ENCODE data around the gene EXT2.

EXT2 gene

GRCh38 chr11:44068180-44068579, 27.3 kb upstream of the EXT2 start:
- Histone ChIP-seq H2AFZ (ENCODE audit: low read depth, low read length) (no peak overlapping the region), H3K9ac (ENCODE audit: low read length) (no peak overlapping the region), H3K79me2 (ENCODE audit: low read length) (0 out of 2 replicates have a peak, but pooled peaks cover 3% of the 10 kb centered on the region), H3K4me3 (ENCODE audit: low read length) (no peak overlapping the region), H3K36me3 (replicated peaks; ENCODE audit: low read depth, low read length) (no peaks in the 10 kb centered on the region), H3K9me3 (ENCODE audit: insufficient read depth, low read length) (no peaks in the 10 kb centered on the region), H3K4me2 (ENCODE audit: low read length) (no peak overlapping the region), H3K4me1 (ENCODE audit: low read length) (peaks cover 13% of the 10 kb centered on the region), H3K27ac (ENCODE audit: low read length) (no peak overlapping the region), H3K27me3 (ENCODE audit: low read depth, low read length) (no peaks in the 10 kb centered on the region), H4K20me1 (ENCODE audit: insufficient read depth, low read length) (no peaks in the 10 kb centered on the region)
- TF ChIP-seq EZH2phosphoT487 (IDR thresholded peaks at IDR 0.05; ENCODE audit: low read depth): no peak
- no peak for TF ChIP-seq CTCF (IDR thresholded peaks at IDR 0.05; ENCODE audit: low read depth, low read length)

- H3K27ac ChIP-seq (ENCODE audit: low read length): no peak overlapping the region
- no peaks in the 10 kb centered on the region for H4K20me1 ChIP-seq (ENCODE audit: insufficient read depth, low read length)
- H2AFZ ChIP-seq (ENCODE audit: low read depth, low read length): no peak overlapping the region
- no peak overlapping the region for H3K9ac ChIP-seq (ENCODE audit: low read length)
- H3K4me1 ChIP-seq (ENCODE audit: low read length): peaks cover 6% of the 10 kb centered on the region; the same call in 1 of the 2 replicates
- 0 out of 2 replicates have a peak, but pooled peaks cover 3% of the 10 kb centered on the region for H3K79me2 ChIP-seq (ENCODE audit: low read length)
- no peak overlapping the region for H3K4me3 ChIP-seq (ENCODE audit: low read length)
- H3K36me3 ChIP-seq (replicated peaks; ENCODE audit: low read depth, low read length): peaks cover 3% of the 10 kb centered on the region
- H3K4me2 ChIP-seq (ENCODE audit: low read length): no peak overlapping the region
- TF ChIP-seq EZH2phosphoT487 (IDR thresholded peaks at IDR 0.05; ENCODE audit: low read depth): no peak
- TF ChIP-seq CTCF (IDR thresholded peaks at IDR 0.05; ENCODE audit: low read depth, low read length): no peak
- no peaks in the 10 kb centered on the region for H3K27me3 ChIP-seq (ENCODE audit: low read depth, low read length)
- H3K9me3 ChIP-seq (ENCODE audit: insufficient read depth, low read length): no peaks in the 10 kb centered on the region
Measured at GRCh38 chr11:44071157-44071556, 24.3 kb upstream of the EXT2 start.

GRCh38 chr11:44072757-44073658, 22.5 kb upstream of the EXT2 start:
- Histone ChIP-seq H3K4me3 (ENCODE audit: low read length) (no peak overlapping the region), H3K27ac (ENCODE audit: low read length) (no peak overlapping the region), H2AFZ (ENCODE audit: low read depth, low read length) (no peak overlapping the region), H3K4me2 (ENCODE audit: low read length) (no peak overlapping the region), H3K4me1 (ENCODE audit: low read length) (no peaks in the 10 kb centered on the region), H3K79me2 (ENCODE audit: low read length) (no peaks in the 10 kb centered on the region), H3K9ac (ENCODE audit: low read length) (no peak overlapping the region), H4K20me1 (ENCODE audit: insufficient read depth, low read length) (no peaks in the 10 kb centered on the region), H3K9me3 (ENCODE audit: insufficient read depth, low read length) (no peaks in the 10 kb centered on the region), H3K27me3 (ENCODE audit: low read depth, low read length) (no peaks in the 10 kb centered on the region), H3K36me3 (replicated peaks; ENCODE audit: low read depth, low read length) (peaks cover 6% of the 10 kb centered on the region)
- TF ChIP-seq CTCF (IDR thresholded peaks at IDR 0.05; ENCODE audit: low read depth, low read length): no peak
- no peak for TF ChIP-seq EZH2phosphoT487 (IDR thresholded peaks at IDR 0.05; ENCODE audit: low read depth)

- H3K27ac ChIP-seq (ENCODE audit: low read length): no peak overlapping the region
- no peaks in the 10 kb centered on the region for H3K4me1 ChIP-seq (ENCODE audit: low read length)
- no peaks in the 10 kb centered on the region for H3K27me3 ChIP-seq (ENCODE audit: low read depth, low read length)
- H3K36me3 ChIP-seq (replicated peaks; ENCODE audit: low read depth, low read length): peaks cover 6% of the 10 kb centered on the region
- H3K4me2 ChIP-seq (ENCODE audit: low read length): no peak overlapping the region
- no peaks in the 10 kb centered on the region for H3K9me3 ChIP-seq (ENCODE audit: insufficient read depth, low read length)
- H2AFZ ChIP-seq (ENCODE audit: low read depth, low read length): no peak overlapping the region
- H4K20me1 ChIP-seq (ENCODE audit: insufficient read depth, low read length): no peaks in the 10 kb centered on the region
- TF ChIP-seq EZH2phosphoT487 (IDR thresholded peaks at IDR 0.05; ENCODE audit: low read depth): no peak
- no peak for TF ChIP-seq CTCF (IDR thresholded peaks at IDR 0.05; ENCODE audit: low read depth, low read length)
- no peak overlapping the region for H3K4me3 ChIP-seq (ENCODE audit: low read length)
- H3K9ac ChIP-seq (ENCODE audit: low read length): no peak overlapping the region
- H3K79me2 ChIP-seq (ENCODE audit: low read length): no peaks in the 10 kb centered on the region
Measured at GRCh38 chr11:44078794-44079193, 16.7 kb upstream of the EXT2 start.

Measured in OCI-LY3 (cell line).